ENCODE results near the gene IGSF10.

The IGSF10 gene

DNA sequence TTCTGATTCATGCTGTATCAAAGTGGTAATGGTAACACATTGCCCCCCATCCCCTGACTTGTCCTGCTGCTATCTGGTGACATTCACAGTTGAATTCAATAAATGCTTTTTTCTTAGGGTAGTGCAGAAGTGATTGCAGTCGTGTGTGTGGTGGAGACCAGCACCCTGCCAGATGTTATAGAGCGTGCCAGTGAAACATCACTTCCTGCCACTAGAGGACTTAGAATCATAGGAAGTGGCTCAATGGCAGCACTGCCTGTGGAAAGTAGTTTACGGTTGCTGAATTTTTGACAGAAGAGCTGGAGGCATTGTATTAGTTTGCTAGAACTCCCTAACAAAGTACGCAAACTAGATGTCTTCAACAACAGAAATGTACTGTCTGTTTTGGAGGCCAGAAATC, 38.9 kb downstream of the IGSF10 start:
- peak; percentile 61 for DNase-seq

DNA sequence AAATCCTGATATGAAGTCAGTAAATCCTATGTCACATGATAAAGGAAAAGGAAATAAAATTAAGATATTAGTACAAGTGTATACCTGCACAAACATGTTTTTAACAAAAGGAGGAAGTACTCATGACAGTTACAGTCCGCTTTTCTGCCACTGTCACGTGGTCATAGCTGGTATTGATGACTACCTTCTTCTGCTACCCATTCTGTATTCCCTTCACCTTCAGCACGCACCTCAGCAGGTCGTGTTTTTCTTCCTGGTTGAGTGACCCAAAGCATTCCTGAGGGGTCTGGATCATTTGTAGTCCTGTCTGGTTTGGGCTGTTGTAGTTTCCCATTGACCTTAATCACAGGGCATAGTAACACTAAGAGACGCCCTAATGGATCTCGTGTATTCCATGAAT, 41.1 kb downstream of the IGSF10 start:
- no peak for DNase-seq

DNA sequence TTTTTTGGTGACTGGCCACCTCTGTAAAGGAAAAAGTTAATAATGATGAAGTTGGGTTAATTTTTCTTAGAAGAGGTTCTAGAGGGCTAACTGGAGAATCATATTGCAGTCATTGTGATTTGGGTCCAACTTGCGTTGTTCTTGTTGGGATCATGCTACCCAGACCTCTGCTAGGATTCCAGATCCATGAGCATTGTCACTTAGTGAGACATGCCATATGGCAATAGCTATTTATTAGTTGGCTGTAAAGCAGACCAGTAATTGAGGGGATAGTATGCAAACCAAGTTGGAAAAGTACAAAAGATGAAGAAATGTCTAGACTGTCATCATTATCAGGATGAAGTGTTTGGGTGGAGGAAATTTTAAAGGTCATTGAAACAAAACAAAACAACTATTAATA, 45.6 kb downstream of the IGSF10 start:
- no peak for DNase-seq

DNA sequence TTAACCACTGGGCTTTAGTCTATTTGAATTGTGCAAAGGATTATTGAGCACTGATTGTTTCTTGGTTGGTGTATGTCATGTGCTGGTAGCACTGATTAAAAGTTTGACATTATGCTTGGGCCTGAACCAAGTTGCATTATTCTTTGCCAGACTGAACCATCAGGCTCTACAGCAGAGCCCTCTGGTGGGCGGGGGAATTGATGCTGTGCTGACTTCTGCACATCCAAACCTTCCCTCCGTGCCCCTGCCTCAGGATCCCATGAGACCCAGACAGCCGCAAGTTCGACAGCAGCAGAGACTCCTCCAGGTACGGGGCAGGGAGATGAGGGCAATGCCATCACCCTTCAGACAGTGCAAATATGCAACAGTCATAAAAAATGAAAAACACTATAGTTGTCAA, 47.9 kb downstream of the IGSF10 start:
- DNase-seq: no peak

Measured in MV-4-11 (cell line).